IMR-90 (cell line): ENCODE data around the gene RGS10. TPM values are rescaled to one million over a fixed set of nuclear protein-coding genes. Genes with fewer than 3 reads are reported as not detected.

Source experiments
- ATAC-seq: fragments of 200-7000 bp; cut with Tn5 transposase; 2 replicates; pipeline ENCODE4 v1.9.1; 2020; ENCODE audit warnings: low read depth, mild to moderate bottlenecking, moderate library complexity
- BruUV-seq: library from RNA; stranded (reverse); fragments of 400-500 nt; replicated peaks from 2 replicates; lab custom pipeline; 2021; lab: Mats Ljungman, UMichigan
- CTCF ChIA-PET: fragments of 300-600 bp; formaldehyde crosslinking; extraction: SDS; loops from one replicate; lab custom pipeline; 2021; ENCODE audit warnings: antibody characterized with exemption; lab: Yijun Ruan, JAX
- POLR2A ChIA-PET: fragments of 300-600 bp; sonication (Branson Sonifier 250); formaldehyde crosslinking; loops from one replicate; lab custom pipeline; 2022; ENCODE audit warnings: antibody characterized with exemption; ENCODE audit not compliant: unreplicated experiment; lab: Charles Lee
- DNase-seq: peaks from one replicate; pipeline ENCODE4 v3.0.0; 2013
- H2AFZ ChIP-seq: replicated peaks from 2 replicates; pipeline ENCODE3; 2013; ENCODE audit warnings: low read length, mild to moderate bottlenecking; ENCODE audit not compliant: poor library complexity
- H2AK5ac ChIP-seq: 2 replicates; pipeline ENCODE4 v1.6.1; 2013; ENCODE audit warnings: low read depth, low read length, inconsistent platforms
- H2AK9ac ChIP-seq: replicated peaks from 2 replicates; pipeline ENCODE3; 2013; ENCODE audit warnings: mild to moderate bottlenecking, low read depth, low read length, moderate library complexity; ENCODE audit not compliant: poor library complexity
- H2BK120ac ChIP-seq: 2 replicates; pipeline ENCODE4 v1.6.1; 2013; ENCODE audit warnings: low read depth, low read length, inconsistent platforms
- H2BK15ac ChIP-seq: 3 replicates; pipeline ENCODE4 v1.6.1; 2013; ENCODE audit warnings: low read depth, low read length, inconsistent platforms
- H2BK20ac ChIP-seq: 2 replicates; pipeline ENCODE4 v1.6.1; 2013; ENCODE audit warnings: low read depth, mild to moderate bottlenecking, inconsistent platforms, low read length, moderate library complexity
- H2BK5ac ChIP-seq: 2 replicates; pipeline ENCODE4 v1.6.1; 2013; ENCODE audit warnings: mild to moderate bottlenecking, low read depth, low read length, inconsistent platforms; ENCODE audit not compliant: poor library complexity, severe bottlenecking
- H3K14ac ChIP-seq: replicated peaks from 2 replicates; pipeline ENCODE4 v1.6.1; 2013; ENCODE audit warnings: low read depth, low read length, inconsistent platforms
- H3K18ac ChIP-seq: 2 replicates; pipeline ENCODE4 v1.6.1; 2013; ENCODE audit warnings: low read depth, low read length, control low read depth
- H3K23ac ChIP-seq: 2 replicates; pipeline ENCODE4 v1.6.1; 2013; ENCODE audit warnings: low read depth, low read length, inconsistent platforms
- H3K27ac ChIP-seq: 2 replicates; pipeline ENCODE4 v1.5.1; 2013; ENCODE audit warnings: mild to moderate bottlenecking, control low read depth, low read length; ENCODE audit not compliant: insufficient read depth
- H3K27me3 ChIP-seq: 2 replicates; pipeline ENCODE4 v1.6.1; 2013; ENCODE audit warnings: low read length; ENCODE audit not compliant: control insufficient read depth, insufficient read depth
- H3K36me3 ChIP-seq: 2 replicates; pipeline ENCODE4 v1.6.1; 2013; ENCODE audit warnings: low read length, mixed read lengths; ENCODE audit not compliant: control insufficient read depth, insufficient read depth
- H3K4ac ChIP-seq: 2 replicates; pipeline ENCODE4 v1.6.1; 2013; ENCODE audit warnings: low read depth, low read length, inconsistent platforms
- H3K4me1 ChIP-seq: 2 replicates; pipeline ENCODE4 v1.6.1; 2013; ENCODE audit warnings: low read length, mixed read lengths; ENCODE audit not compliant: control insufficient read depth, insufficient read depth
- H3K4me2 ChIP-seq: 2 replicates; pipeline ENCODE4 v1.6.1; 2013; ENCODE audit warnings: low read depth, mild to moderate bottlenecking, control low read depth, low read length, moderate library complexity
- H3K4me3 ChIP-seq: 2 replicates; pipeline ENCODE4 v1.5.1; 2013; ENCODE audit warnings: low read depth, mild to moderate bottlenecking, control low read depth, low read length, moderate library complexity; ENCODE audit not compliant: insufficient read depth
- H3K56ac ChIP-seq: 2 replicates; pipeline ENCODE4 v1.6.1; 2013; ENCODE audit warnings: low read length, inconsistent platforms; ENCODE audit not compliant: insufficient read depth; ENCODE audit errors: extremely low read depth
- H3K79me1 ChIP-seq, 2 experiments: 2 replicates each; pipeline ENCODE4 v1.6.1; 2013; ENCODE audit warnings: low read length in 2 of 2, inconsistent platforms in 1 of 2, low read depth in 1 of 2
- H3K9ac ChIP-seq: 2 replicates; pipeline ENCODE4 v1.6.1; 2013; ENCODE audit warnings: low read depth, low read length, control low read depth
- H3K9me1 ChIP-seq: 2 replicates; pipeline ENCODE4 v1.6.1; 2013; ENCODE audit warnings: low read length, inconsistent platforms; ENCODE audit not compliant: insufficient read depth
- H3K9me3 ChIP-seq: 2 replicates; pipeline ENCODE4 v1.6.1; 2013; ENCODE audit warnings: low read length; ENCODE audit not compliant: control insufficient read depth, insufficient read depth
- H4K20me1 ChIP-seq: 2 replicates; pipeline ENCODE4 v1.6.1; 2013; ENCODE audit warnings: low read length, inconsistent platforms; ENCODE audit not compliant: insufficient read depth
- H4K5ac ChIP-seq: 2 replicates; pipeline ENCODE4 v1.6.1; 2013; ENCODE audit warnings: mild to moderate bottlenecking, low read depth, low read length, control low read depth
- H4K8ac ChIP-seq, 2 experiments: 2 replicates each; pipeline ENCODE4 v1.6.1; 2013; ENCODE audit warnings: low read depth in 2 of 2, low read length in 2 of 2, control low read depth in 1 of 2, inconsistent platforms in 1 of 2
- H4K91ac ChIP-seq: 2 replicates; pipeline ENCODE4 v1.6.1; 2013; ENCODE audit warnings: low read depth, low read length, inconsistent platforms; ENCODE audit not compliant: insufficient read depth
- BHLHE40 ChIP-seq: fragments of 150-350 bp; IDR thresholded peaks from 2 replicates; pipeline ENCODE4 v1.6.1; 2016; ENCODE audit warnings: mild to moderate bottlenecking, low read depth, low read length
- CEBPB ChIP-seq: IDR thresholded peaks from 2 replicates; pipeline ENCODE4 v1.6.1; 2012; ENCODE audit warnings: low read depth, low read length, improper control_type of control experiment
- FOS ChIP-seq: fragments of 150-350 bp; IDR thresholded peaks from 2 replicates; pipeline ENCODE4 v1.6.1; 2016; ENCODE audit warnings: low read depth, low read length
- MAFK ChIP-seq: IDR thresholded peaks from 2 replicates; pipeline ENCODE4 v1.6.1; 2012; ENCODE audit warnings: low read depth, low read length, improper control_type of control experiment
- NFE2L2 ChIP-seq: fragments of 150-350 bp; IDR thresholded peaks from 2 replicates; pipeline ENCODE4 v1.6.1; 2016; ENCODE audit warnings: low read depth, mild to moderate bottlenecking, low read length
- POLR2A ChIP-seq: IDR thresholded peaks from 2 replicates; pipeline ENCODE4 v1.6.1; 2012; ENCODE audit warnings: mild to moderate bottlenecking, low read depth, low read length
- RCOR1 ChIP-seq: IDR thresholded peaks from 2 replicates; pipeline ENCODE4 v1.6.1; 2012; ENCODE audit warnings: mild to moderate bottlenecking, low read length, improper control_type of control experiment; ENCODE audit not compliant: insufficient replicate concordance
- RFX5 ChIP-seq: IDR thresholded peaks from 2 replicates; pipeline ENCODE4 v1.8.0; 2012; ENCODE audit warnings: low read depth, mild to moderate bottlenecking, low read length, moderate library complexity
- USF2 ChIP-seq: fragments of 150-350 bp; IDR thresholded peaks from 2 replicates; pipeline ENCODE4 v1.6.1; 2017; ENCODE audit warnings: mild to moderate bottlenecking, antibody characterized with exemption, low read length, low read depth
- WGBS, 2 experiments: methylation state at CpG; one replicate each; pipeline versions ENCODE4 v1.1.5 to v1.1.7; 2013; ENCODE audit warnings: missing lambda C conversion rate in 2 of 2; ENCODE audit not compliant: insufficient read length in 1 of 2; ENCODE audit errors: extremely low coverage in 2 of 2; 5-methylcytosine and 5-hydroxymethylcytosine counted together
- dilution Hi-C: fragments of 300-500 bp; cut with HindIII; formaldehyde crosslinking; loops from one replicate; pipeline ENCODE4 v1.14.3; 2018; ENCODE audit warnings: low sequenced_read_pairs; ENCODE audit not compliant: unreplicated experiment
- in situ Hi-C: fragments of 300-500 bp; cut with MboI; formaldehyde crosslinking; loops from 3 replicates; pipeline ENCODE4 v1.14.3; 2019; ENCODE audit warnings: low sequenced_read_pairs, inconsistent platforms, mixed read lengths
- intact Hi-C: fragments of 100-400 bp; cut with micrococcal nuclease; formaldehyde crosslinking; loops from 2 replicates; pipeline ENCODE4 v1.10.0; 2022
- polyA plus RNA-seq, 3 experiments: library from polyadenylated mRNA; depleted of rRNA; stranded (reverse); fragments of >200 nt; gene quantifications; 2 replicates each; pipeline ENCODE4 v1.2.3, GENCODE V29; 2012; ENCODE audit warnings: low replicate concordance in 1 of 3
- total RNA-seq: library from RNA; depleted of rRNA; stranded (reverse); fragments of >200 nt; gene quantifications from 2 replicates; pipeline ENCODE4 v1.2.3, GENCODE V29; 2012

RGS10 gene
- total and polyA plus RNA-seq, 2 of the 4 experiments (the other 2 are of a cell fraction), result 35.3 to 89.7 TPM

GRCh38 chr10:119525116-119525515, 17.4 kb downstream of the RGS10 start:
- CTCF ChIA-PET, result no interaction called here
- no peaks in the 10 kb centered on the region for H3K27me3 ChIP-seq
- DNase-seq (no peak), ATAC-seq (no peak)
- POLR2A ChIA-PET, result no interaction called here
- in situ Hi-C loops, result no loop called here
- no peak overlapping the region for H3K56ac ChIP-seq
- no peak overlapping the region; the same call in 1 of the 2 replicates for H3K4me2 ChIP-seq
- H3K14ac ChIP-seq, result peak overlapping the region; percentile 57; the same call in 1 of the 2 replicates
- H2BK120ac ChIP-seq, result peak overlapping the region; percentile 66
- peak overlapping the region; percentile 63 for H3K18ac ChIP-seq
- H3K27ac ChIP-seq, result peak overlapping the region; percentile 72; the same call in 1 of the 2 replicates
- intact Hi-C loops, result no loop called here
- H2BK15ac ChIP-seq, result peak overlapping the region; percentile 28; the same call in 1 of the 3 replicates
- H4K8ac ChIP-seq, result peak overlapping the region in 1 of 2 experiments; percentile 51; a peak in 1 of 4 replicates
- H4K5ac ChIP-seq, result peak overlapping the region; percentile 44; the same call in 1 of the 2 replicates
- peaks cover 37% of the 10 kb centered on the region for H3K36me3 ChIP-seq
- no peak overlapping the region for H2BK5ac ChIP-seq
- H3K9me3 ChIP-seq, result no peaks in the 10 kb centered on the region
- peaks cover 26 to 88% of the 10 kb centered on the region in 2 experiments for H3K79me1 ChIP-seq
- no peak overlapping the region for H3K4me3 ChIP-seq
- TF ChIP-seq MAFK (no peak), NFE2L2 (no peak), CEBPB (no peak), BHLHE40 (no peak), USF2 (no peak), FOS (no peak), RCOR1 (no peak), RFX5 (no peak), POLR2A (no peak)
- H4K91ac ChIP-seq, result peak overlapping the region; percentile 81
- H3K9ac ChIP-seq, result no peak overlapping the region
- H4K20me1 ChIP-seq, result peaks cover 16% of the 10 kb centered on the region; the same call in 1 of the 2 replicates
- H2AK5ac ChIP-seq, result peak overlapping the region; percentile 32; the same call in 1 of the 2 replicates
- H3K9me1 ChIP-seq, result peaks cover 38% of the 10 kb centered on the region
- H2AFZ ChIP-seq, result no peak overlapping the region
- H3K4me1 ChIP-seq, result peaks cover 25% of the 10 kb centered on the region
- 89% methylated on average over 5 of the region's 5 CpGs; no CpG with 5 or more reads in 1 of the 2 experiments for WGBS, 2 experiments
- H3K4ac ChIP-seq, result peak overlapping the region; percentile 89
- peak overlapping the region; percentile 86 for H2BK20ac ChIP-seq
- H2AK9ac ChIP-seq, result no peak overlapping the region
- peak overlapping the region; percentile 41; the same call in 1 of the 2 replicates for H3K23ac ChIP-seq
- dilution Hi-C loops, result no loop called here
- no TSS peak for BruUV-seq
